Liver (tissue), 9 donors: ENCODE data around the gene IQGAP2. TPM values are rescaled to one million over a fixed set of nuclear protein-coding genes. Genes with fewer than 3 reads are reported as not detected.
A peak's percentile ranks its signal among the peaks of the same experiment; 100 is the strongest.

ENCODE experiments used
- DNase-seq: peaks from one replicate; pipeline ENCODE4 v3.0.0-alpha.2; 2017; ENCODE audit warnings: low spot score
- H3K27ac ChIP-seq, 2 donors: one replicate each; pipeline ENCODE4 v1.7.0; 2013; ENCODE audit warnings: inconsistent platforms in 2 of 2, low read length in 2 of 2, control low read depth in 1 of 2, low read depth in 1 of 2, mild to moderate bottlenecking in 1 of 2
- H3K27me3 ChIP-seq, 4 donors: one replicate each; pipeline versions ENCODE4 v1.6.1 to v1.7.0; 2013; ENCODE audit warnings: low read length in 3 of 4, inconsistent platforms in 1 of 4, mild to moderate bottlenecking in 1 of 4, moderate library complexity in 1 of 4; ENCODE audit not compliant: control insufficient read depth in 4 of 4, insufficient read depth in 4 of 4
- H3K36me3 ChIP-seq, 4 donors: one replicate each; pipeline versions ENCODE4 v1.6.1 to v1.7.0; 2013; ENCODE audit warnings: low read length in 3 of 4, mild to moderate bottlenecking in 3 of 4, low read depth in 1 of 4, moderate library complexity in 1 of 4; ENCODE audit not compliant: control insufficient read depth in 4 of 4, insufficient read depth in 3 of 4
- H3K4me1 ChIP-seq, 4 donors: one replicate each; pipeline versions ENCODE4 v1.6.1 to v1.7.0; 2013; ENCODE audit warnings: low read length in 3 of 4, mild to moderate bottlenecking in 3 of 4, moderate library complexity in 1 of 4; ENCODE audit not compliant: control insufficient read depth in 4 of 4, insufficient read depth in 4 of 4
- H3K4me3 ChIP-seq, 3 donors: one replicate each; pipeline versions ENCODE4 v1.6.1 to v1.7.0; 2013; ENCODE audit warnings: low read length in 3 of 3, control low read depth in 1 of 3, low read depth in 1 of 3, mild to moderate bottlenecking in 1 of 3
- H3K9ac ChIP-seq, 2 donors: one replicate each; pipeline ENCODE4 v1.7.0; 2013; ENCODE audit warnings: low read length in 2 of 2, mild to moderate bottlenecking in 2 of 2, moderate library complexity in 2 of 2, control low read depth in 1 of 2, low read depth in 1 of 2
- H3K9me3 ChIP-seq, 4 donors: one replicate each; pipeline versions ENCODE4 v1.6.1 to v1.7.0; 2013; ENCODE audit warnings: low read length in 3 of 4; ENCODE audit not compliant: control insufficient read depth in 4 of 4
- ATF3 ChIP-seq: IDR thresholded peaks from 2 replicates; pipeline ENCODE4 v1.6.1; 2016; ENCODE audit warnings: antibody characterized with exemption
- EGR1 ChIP-seq, 2 donors: IDR thresholded peaks; 2 replicates each; pipeline ENCODE4 v1.6.1; 2016 to 2018; ENCODE audit warnings: antibody characterized with exemption in 2 of 2, low read depth in 2 of 2
- FOXA1 ChIP-seq: IDR thresholded peaks from 2 replicates; pipeline ENCODE4 v1.6.1; 2016; ENCODE audit warnings: antibody characterized with exemption
- FOXA2 ChIP-seq: IDR thresholded peaks from 2 replicates; pipeline ENCODE4 v1.6.1; 2016; ENCODE audit warnings: antibody characterized with exemption
- GABPA ChIP-seq, 2 donors: IDR thresholded peaks in 1 of 2; conservative IDR thresholded peaks in 1 of 2; 2 replicates each; pipeline ENCODE4 v1.6.1; 2016; ENCODE audit warnings: antibody characterized with exemption in 2 of 2, mild to moderate bottlenecking in 1 of 2, moderate library complexity in 1 of 2
- HNF4A ChIP-seq, 2 donors: conservative IDR thresholded peaks; 2 replicates each; pipeline ENCODE4 v1.6.1; 2016; ENCODE audit warnings: antibody characterized with exemption in 2 of 2, mild to moderate bottlenecking in 2 of 2
- HNF4G ChIP-seq: IDR thresholded peaks from 2 replicates; pipeline ENCODE4 v1.6.1; 2016; ENCODE audit warnings: antibody characterized with exemption
- JUND ChIP-seq, 2 donors: IDR thresholded peaks; 2 replicates each; pipeline ENCODE4 v1.6.1; 2016; ENCODE audit warnings: antibody characterized with exemption in 2 of 2
- NR2F2 ChIP-seq: IDR thresholded peaks from 2 replicates; pipeline ENCODE4 v1.6.1; 2016; ENCODE audit warnings: antibody characterized with exemption
- RAD21 ChIP-seq, 2 donors: IDR thresholded peaks; 2 replicates each; pipeline ENCODE4 v1.6.1; 2016; ENCODE audit warnings: antibody characterized with exemption in 2 of 2, mild to moderate bottlenecking in 2 of 2
- RXRA ChIP-seq, 2 donors: IDR thresholded peaks; 2 replicates each; pipeline ENCODE4 v1.6.1; 2017 to 2018; ENCODE audit warnings: antibody characterized with exemption in 2 of 2, mild to moderate bottlenecking in 1 of 2
- SP1 ChIP-seq: IDR thresholded peaks from 2 replicates; pipeline ENCODE4 v1.6.1; 2018; ENCODE audit warnings: antibody characterized with exemption, mild to moderate bottlenecking
- TAF1 ChIP-seq: conservative IDR thresholded peaks from 2 replicates; pipeline ENCODE4 v1.6.1; 2016; ENCODE audit warnings: antibody characterized with exemption, mild to moderate bottlenecking
- YY1 ChIP-seq: IDR thresholded peaks from 2 replicates; pipeline ENCODE4 v1.6.1; 2016; ENCODE audit warnings: antibody characterized with exemption, mild to moderate bottlenecking
- ZBTB33 ChIP-seq: IDR thresholded peaks from 2 replicates; pipeline ENCODE4 v1.6.1; 2016; ENCODE audit warnings: antibody characterized with exemption
- WGBS: extraction: QIAGEN DNeasy Blood & Tissue Kit; methylation state at CpG from one replicate; pipeline ENCODE4 v1.1.7; 2013; 5-methylcytosine and 5-hydroxymethylcytosine counted together
- polyA plus RNA-seq, 2 donors: library from polyadenylated mRNA; stranded (reverse) in 1 of 2; unstranded in 1 of 2; fragments of 200-250 nt in 1 of 2; fragments of >200 nt in 1 of 2; fragmentation: Nextera tagmentation in 1 of 2; extraction: Ambion mirVana in 1 of 2; gene quantifications; one replicate each; pipeline versions ENCODE4 v1.2.1 to v1.2.3, GENCODE V29; 2013 to 2015
- total RNA-seq, 2 donors: library from RNA; depleted of rRNA; stranded (reverse); fragments of >200 nt; gene quantifications; one replicate each; pipeline ENCODE4 v1.2.3, GENCODE V29; 2014
- TF ChIP-seq, protein P1 (sequence below): IDR thresholded peaks from 2 replicates; pipeline ENCODE4 v1.6.1; 2016; ENCODE audit warnings: antibody characterized with exemption
- TF ChIP-seq, protein P2 (sequence below): IDR thresholded peaks from 2 replicates; pipeline ENCODE4 v1.6.1; 2016; ENCODE audit warnings: antibody characterized with exemption, mild to moderate bottlenecking
- TF ChIP-seq, protein P3 (sequence below): fragments of 150-350 bp; IDR thresholded peaks from 2 replicates; pipeline ENCODE4 v1.5.1; 2017; ENCODE audit warnings: improper control_type of control experiment, low read depth, low read length; ENCODE audit not compliant: missing input control
- donor health status: healthy.
- donor health status: healthy.
- donor health status: healthy.
- donor health status: healthy.
- donor health status: healthy.

Gene IQGAP2
- total and polyA plus RNA-seq, 4 donors = 41.5 to 205 (median 102) TPM

DNA sequence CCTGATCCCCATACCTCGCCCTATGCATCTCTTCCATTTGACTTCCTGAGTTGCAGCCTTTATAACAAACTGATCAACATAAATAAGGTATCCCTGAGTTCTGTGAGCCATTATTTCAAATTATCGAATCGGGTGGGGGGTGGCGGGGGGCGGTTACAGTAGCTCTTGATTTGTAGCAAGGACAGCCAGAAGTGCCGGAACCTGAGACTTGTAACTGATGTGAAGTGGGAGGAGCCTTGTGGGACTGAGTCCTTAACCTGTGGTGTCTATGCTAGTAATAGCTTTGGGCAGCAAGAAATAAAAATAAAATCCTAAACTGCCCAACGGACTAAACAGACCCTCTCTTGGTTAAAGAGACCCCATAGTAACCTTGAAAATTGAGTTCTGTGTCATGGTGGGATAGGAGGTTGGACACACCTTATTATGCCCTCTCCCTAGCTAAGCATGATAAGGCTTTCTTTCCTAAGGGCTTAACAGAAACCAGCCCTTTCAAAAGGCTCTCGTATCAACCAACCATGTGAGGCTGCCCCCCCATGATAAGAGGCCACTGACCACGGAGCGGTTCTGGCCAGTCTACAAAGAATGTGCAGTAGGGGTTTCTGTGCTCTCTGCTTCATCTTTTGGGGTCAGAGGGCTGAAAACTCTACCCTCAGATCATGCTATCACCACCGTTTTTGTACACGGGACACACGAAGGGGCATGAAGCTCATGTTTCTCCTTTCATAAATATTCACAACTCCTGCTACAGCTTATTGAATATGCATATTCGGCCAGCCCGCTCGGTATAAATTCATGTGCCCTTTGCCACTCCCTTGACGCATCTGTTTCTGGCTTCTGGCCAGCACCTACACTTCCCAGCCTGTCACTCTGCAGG is 39.5 kb upstream of the IQGAP2 start:
- TF ChIP-seq, protein P1, sequence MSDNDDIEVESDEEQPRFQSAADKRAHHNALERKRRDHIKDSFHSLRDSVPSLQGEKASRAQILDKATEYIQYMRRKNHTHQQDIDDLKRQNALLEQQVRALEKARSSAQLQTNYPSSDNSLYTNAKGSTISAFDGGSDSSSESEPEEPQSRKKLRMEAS = no peak
- no peak for TF ChIP-seq RXRA (IDR thresholded peaks at IDR 0.05)
- no peak for TF ChIP-seq FOXA1
- TF ChIP-seq ZBTB33 = no peak
- TF ChIP-seq JUND (IDR thresholded peaks at IDR 0.05) = no peak
- TF ChIP-seq YY1 = no peak
- TF ChIP-seq ATF3 = no peak
- TF ChIP-seq FOXA2 = no peak
- TF ChIP-seq SP1 = peak; percentile 25
- TF ChIP-seq RAD21 (IDR thresholded peaks at IDR 0.05) = peak in 1 of 2 donors; percentile 18
- no peak for TF ChIP-seq TAF1
- no peak for TF ChIP-seq GABPA (IDR thresholded peaks at IDR 0.05 in 1 of 2, conservative IDR thresholded peaks at IDR 0.05 in 1 of 2)
- peak in 1 of 2 donors; percentile 9 for TF ChIP-seq HNF4A (conservative IDR thresholded peaks at IDR 0.05)
- TF ChIP-seq, protein P2, sequence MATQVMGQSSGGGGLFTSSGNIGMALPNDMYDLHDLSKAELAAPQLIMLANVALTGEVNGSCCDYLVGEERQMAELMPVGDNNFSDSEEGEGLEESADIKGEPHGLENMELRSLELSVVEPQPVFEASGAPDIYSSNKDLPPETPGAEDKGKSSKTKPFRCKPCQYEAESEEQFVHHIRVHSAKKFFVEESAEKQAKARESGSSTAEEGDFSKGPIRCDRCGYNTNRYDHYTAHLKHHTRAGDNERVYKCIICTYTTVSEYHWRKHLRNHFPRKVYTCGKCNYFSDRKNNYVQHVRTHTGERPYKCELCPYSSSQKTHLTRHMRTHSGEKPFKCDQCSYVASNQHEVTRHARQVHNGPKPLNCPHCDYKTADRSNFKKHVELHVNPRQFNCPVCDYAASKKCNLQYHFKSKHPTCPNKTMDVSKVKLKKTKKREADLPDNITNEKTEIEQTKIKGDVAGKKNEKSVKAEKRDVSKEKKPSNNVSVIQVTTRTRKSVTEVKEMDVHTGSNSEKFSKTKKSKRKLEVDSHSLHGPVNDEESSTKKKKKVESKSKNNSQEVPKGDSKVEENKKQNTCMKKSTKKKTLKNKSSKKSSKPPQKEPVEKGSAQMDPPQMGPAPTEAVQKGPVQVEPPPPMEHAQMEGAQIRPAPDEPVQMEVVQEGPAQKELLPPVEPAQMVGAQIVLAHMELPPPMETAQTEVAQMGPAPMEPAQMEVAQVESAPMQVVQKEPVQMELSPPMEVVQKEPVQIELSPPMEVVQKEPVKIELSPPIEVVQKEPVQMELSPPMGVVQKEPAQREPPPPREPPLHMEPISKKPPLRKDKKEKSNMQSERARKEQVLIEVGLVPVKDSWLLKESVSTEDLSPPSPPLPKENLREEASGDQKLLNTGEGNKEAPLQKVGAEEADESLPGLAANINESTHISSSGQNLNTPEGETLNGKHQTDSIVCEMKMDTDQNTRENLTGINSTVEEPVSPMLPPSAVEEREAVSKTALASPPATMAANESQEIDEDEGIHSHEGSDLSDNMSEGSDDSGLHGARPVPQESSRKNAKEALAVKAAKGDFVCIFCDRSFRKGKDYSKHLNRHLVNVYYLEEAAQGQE = no peak
- no peak for TF ChIP-seq EGR1 (IDR thresholded peaks at IDR 0.05; ENCODE audit: low read depth in 2 of 2)
- TF ChIP-seq NR2F2 = no peak
- TF ChIP-seq HNF4G = no peak
- TF ChIP-seq, protein P3, sequence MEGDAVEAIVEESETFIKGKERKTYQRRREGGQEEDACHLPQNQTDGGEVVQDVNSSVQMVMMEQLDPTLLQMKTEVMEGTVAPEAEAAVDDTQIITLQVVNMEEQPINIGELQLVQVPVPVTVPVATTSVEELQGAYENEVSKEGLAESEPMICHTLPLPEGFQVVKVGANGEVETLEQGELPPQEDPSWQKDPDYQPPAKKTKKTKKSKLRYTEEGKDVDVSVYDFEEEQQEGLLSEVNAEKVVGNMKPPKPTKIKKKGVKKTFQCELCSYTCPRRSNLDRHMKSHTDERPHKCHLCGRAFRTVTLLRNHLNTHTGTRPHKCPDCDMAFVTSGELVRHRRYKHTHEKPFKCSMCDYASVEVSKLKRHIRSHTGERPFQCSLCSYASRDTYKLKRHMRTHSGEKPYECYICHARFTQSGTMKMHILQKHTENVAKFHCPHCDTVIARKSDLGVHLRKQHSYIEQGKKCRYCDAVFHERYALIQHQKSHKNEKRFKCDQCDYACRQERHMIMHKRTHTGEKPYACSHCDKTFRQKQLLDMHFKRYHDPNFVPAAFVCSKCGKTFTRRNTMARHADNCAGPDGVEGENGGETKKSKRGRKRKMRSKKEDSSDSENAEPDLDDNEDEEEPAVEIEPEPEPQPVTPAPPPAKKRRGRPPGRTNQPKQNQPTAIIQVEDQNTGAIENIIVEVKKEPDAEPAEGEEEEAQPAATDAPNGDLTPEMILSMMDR = no peak
- H3K27ac ChIP-seq = no peak overlapping the region
- H3K4me1 ChIP-seq = peaks cover 0 to 10% (median 3%) of the 10 kb centered on the region in 4 donors
- no peaks in the 10 kb centered on the region for H3K9me3 ChIP-seq
- 59% methylated on average over 17 of the region's 17 CpGs for WGBS
- H3K9ac ChIP-seq = no peak overlapping the region
- H3K4me3 ChIP-seq = peak overlapping the region in 1 of 3 donors; percentile 15
- H3K36me3 ChIP-seq = no peaks in the 10 kb centered on the region
- DNase-seq = peak; percentile 87
- no peaks in the 10 kb centered on the region for H3K27me3 ChIP-seq
